IMR-90 (cell line): ENCODE results near the gene FNBP1. TPM values are rescaled to one million over a fixed set of nuclear protein-coding genes. Genes with fewer than 3 reads are reported as not detected.

Source experiments
- ATAC-seq: fragments of 200-7000 bp; cut with Tn5 transposase; 2 replicates; pipeline ENCODE4 v1.9.1; 2020; ENCODE audit warnings: low read depth, mild to moderate bottlenecking, moderate library complexity
- BruUV-seq: library from RNA; stranded (reverse); fragments of 400-500 nt; replicated peaks from 2 replicates; lab custom pipeline; 2021; lab: Mats Ljungman, UMichigan
- CTCF ChIA-PET: fragments of 300-600 bp; formaldehyde crosslinking; extraction: SDS; loops from one replicate; lab custom pipeline; 2021; ENCODE audit warnings: antibody characterized with exemption; lab: Yijun Ruan, JAX
- POLR2A ChIA-PET: fragments of 300-600 bp; sonication (Branson Sonifier 250); formaldehyde crosslinking; loops from one replicate; lab custom pipeline; 2022; ENCODE audit warnings: antibody characterized with exemption; ENCODE audit not compliant: unreplicated experiment; lab: Charles Lee
- DNase-seq: peaks from one replicate; pipeline ENCODE4 v3.0.0; 2013
- H2AFZ ChIP-seq: replicated peaks from 2 replicates; pipeline ENCODE3; 2013; ENCODE audit warnings: low read length, mild to moderate bottlenecking; ENCODE audit not compliant: poor library complexity
- H2AK5ac ChIP-seq: 2 replicates; pipeline ENCODE4 v1.6.1; 2013; ENCODE audit warnings: low read depth, low read length, inconsistent platforms
- H2AK9ac ChIP-seq: replicated peaks from 2 replicates; pipeline ENCODE3; 2013; ENCODE audit warnings: mild to moderate bottlenecking, low read depth, low read length, moderate library complexity; ENCODE audit not compliant: poor library complexity
- H2BK120ac ChIP-seq: 2 replicates; pipeline ENCODE4 v1.6.1; 2013; ENCODE audit warnings: low read depth, low read length, inconsistent platforms
- H2BK15ac ChIP-seq: 3 replicates; pipeline ENCODE4 v1.6.1; 2013; ENCODE audit warnings: low read depth, low read length, inconsistent platforms
- H2BK20ac ChIP-seq: 2 replicates; pipeline ENCODE4 v1.6.1; 2013; ENCODE audit warnings: low read depth, mild to moderate bottlenecking, inconsistent platforms, low read length, moderate library complexity
- H2BK5ac ChIP-seq: 2 replicates; pipeline ENCODE4 v1.6.1; 2013; ENCODE audit warnings: mild to moderate bottlenecking, low read depth, low read length, inconsistent platforms; ENCODE audit not compliant: poor library complexity, severe bottlenecking
- H3K14ac ChIP-seq: replicated peaks from 2 replicates; pipeline ENCODE4 v1.6.1; 2013; ENCODE audit warnings: low read depth, low read length, inconsistent platforms
- H3K18ac ChIP-seq: 2 replicates; pipeline ENCODE4 v1.6.1; 2013; ENCODE audit warnings: low read depth, low read length, control low read depth
- H3K23ac ChIP-seq: 2 replicates; pipeline ENCODE4 v1.6.1; 2013; ENCODE audit warnings: low read depth, low read length, inconsistent platforms
- H3K27ac ChIP-seq: 2 replicates; pipeline ENCODE4 v1.5.1; 2013; ENCODE audit warnings: mild to moderate bottlenecking, control low read depth, low read length; ENCODE audit not compliant: insufficient read depth
- H3K27me3 ChIP-seq: 2 replicates; pipeline ENCODE4 v1.6.1; 2013; ENCODE audit warnings: low read length; ENCODE audit not compliant: control insufficient read depth, insufficient read depth
- H3K36me3 ChIP-seq: 2 replicates; pipeline ENCODE4 v1.6.1; 2013; ENCODE audit warnings: low read length, mixed read lengths; ENCODE audit not compliant: control insufficient read depth, insufficient read depth
- H3K4ac ChIP-seq: 2 replicates; pipeline ENCODE4 v1.6.1; 2013; ENCODE audit warnings: low read depth, low read length, inconsistent platforms
- H3K4me1 ChIP-seq: 2 replicates; pipeline ENCODE4 v1.6.1; 2013; ENCODE audit warnings: low read length, mixed read lengths; ENCODE audit not compliant: control insufficient read depth, insufficient read depth
- H3K4me2 ChIP-seq: 2 replicates; pipeline ENCODE4 v1.6.1; 2013; ENCODE audit warnings: low read depth, mild to moderate bottlenecking, control low read depth, low read length, moderate library complexity
- H3K4me3 ChIP-seq: 2 replicates; pipeline ENCODE4 v1.5.1; 2013; ENCODE audit warnings: low read depth, mild to moderate bottlenecking, control low read depth, low read length, moderate library complexity; ENCODE audit not compliant: insufficient read depth
- H3K56ac ChIP-seq: 2 replicates; pipeline ENCODE4 v1.6.1; 2013; ENCODE audit warnings: low read length, inconsistent platforms; ENCODE audit not compliant: insufficient read depth; ENCODE audit errors: extremely low read depth
- H3K79me1 ChIP-seq, 2 experiments: 2 replicates each; pipeline ENCODE4 v1.6.1; 2013; ENCODE audit warnings: low read length in 2 of 2, inconsistent platforms in 1 of 2, low read depth in 1 of 2
- H3K9ac ChIP-seq: 2 replicates; pipeline ENCODE4 v1.6.1; 2013; ENCODE audit warnings: low read depth, low read length, control low read depth
- H3K9me1 ChIP-seq: 2 replicates; pipeline ENCODE4 v1.6.1; 2013; ENCODE audit warnings: low read length, inconsistent platforms; ENCODE audit not compliant: insufficient read depth
- H3K9me3 ChIP-seq: 2 replicates; pipeline ENCODE4 v1.6.1; 2013; ENCODE audit warnings: low read length; ENCODE audit not compliant: control insufficient read depth, insufficient read depth
- H4K20me1 ChIP-seq: 2 replicates; pipeline ENCODE4 v1.6.1; 2013; ENCODE audit warnings: low read length, inconsistent platforms; ENCODE audit not compliant: insufficient read depth
- H4K5ac ChIP-seq: 2 replicates; pipeline ENCODE4 v1.6.1; 2013; ENCODE audit warnings: mild to moderate bottlenecking, low read depth, low read length, control low read depth
- H4K8ac ChIP-seq, 2 experiments: 2 replicates each; pipeline ENCODE4 v1.6.1; 2013; ENCODE audit warnings: low read depth in 2 of 2, low read length in 2 of 2, control low read depth in 1 of 2, inconsistent platforms in 1 of 2
- H4K91ac ChIP-seq: 2 replicates; pipeline ENCODE4 v1.6.1; 2013; ENCODE audit warnings: low read depth, low read length, inconsistent platforms; ENCODE audit not compliant: insufficient read depth
- RAD21 ChIP-seq: IDR thresholded peaks from 2 replicates; pipeline ENCODE4 v1.6.1; 2012; ENCODE audit warnings: low read length, improper control_type of control experiment
- WGBS, 2 experiments: methylation state at CpG; one replicate each; pipeline versions ENCODE4 v1.1.5 to v1.1.7; 2013; ENCODE audit warnings: missing lambda C conversion rate in 2 of 2; ENCODE audit not compliant: insufficient read length in 1 of 2; ENCODE audit errors: extremely low coverage in 2 of 2; 5-methylcytosine and 5-hydroxymethylcytosine counted together
- dilution Hi-C: fragments of 300-500 bp; cut with HindIII; formaldehyde crosslinking; loops from one replicate; pipeline ENCODE4 v1.14.3; 2018; ENCODE audit warnings: low sequenced_read_pairs; ENCODE audit not compliant: unreplicated experiment
- in situ Hi-C: fragments of 300-500 bp; cut with MboI; formaldehyde crosslinking; loops from 3 replicates; pipeline ENCODE4 v1.14.3; 2019; ENCODE audit warnings: low sequenced_read_pairs, inconsistent platforms, mixed read lengths
- intact Hi-C: fragments of 100-400 bp; cut with micrococcal nuclease; formaldehyde crosslinking; loops from 2 replicates; pipeline ENCODE4 v1.10.0; 2022
- polyA plus RNA-seq, 3 experiments: library from polyadenylated mRNA; depleted of rRNA; stranded (reverse); fragments of >200 nt; gene quantifications; 2 replicates each; pipeline ENCODE4 v1.2.3, GENCODE V29; 2012; ENCODE audit warnings: low replicate concordance in 1 of 3
- total RNA-seq: library from RNA; depleted of rRNA; stranded (reverse); fragments of >200 nt; gene quantifications from 2 replicates; pipeline ENCODE4 v1.2.3, GENCODE V29; 2012
- TF ChIP-seq, protein P1 (sequence below): fragments of 150-350 bp; IDR thresholded peaks from 2 replicates; pipeline ENCODE4 v1.6.1; 2017; ENCODE audit warnings: mild to moderate bottlenecking, antibody characterized with exemption, low read length, low read depth

Gene FNBP1
- total and polyA plus RNA-seq, 2 of the 4 experiments (the other 2 are of a cell fraction) = 10.3 to 15.4 TPM

DNA sequence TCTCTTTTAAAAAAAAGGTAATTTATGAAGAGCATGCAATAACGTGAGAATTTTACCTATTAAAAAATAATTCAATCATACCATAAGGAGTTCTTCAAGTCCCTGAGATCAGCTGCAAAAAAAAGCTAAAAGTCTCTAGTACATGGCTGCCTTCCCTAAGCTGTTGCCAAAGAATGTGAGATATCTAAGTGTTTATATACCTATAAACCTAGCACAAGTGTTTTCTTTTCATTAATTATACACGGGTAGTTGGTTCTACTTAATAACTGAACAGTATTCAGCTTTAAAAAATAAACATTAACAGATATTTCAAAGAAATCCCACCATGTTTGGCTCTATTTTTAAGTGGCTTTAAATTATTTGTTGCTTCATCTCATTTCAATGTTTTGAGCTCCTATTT is 25.9 kb downstream of the FNBP1 start:
- Histone ChIP-seq H3K36me3 (no peaks in the 10 kb centered on the region), H4K91ac (no peak overlapping the region), H2BK15ac (no peak overlapping the region), H3K27ac (no peak overlapping the region), H2BK120ac (no peak overlapping the region), H3K79me1 (peaks cover 12 to 16% of the 10 kb centered on the region in 2 experiments; a peak in 3 of 4 replicates), H2AFZ (no peak overlapping the region), H2AK5ac (no peak overlapping the region), H2AK9ac (no peak overlapping the region), H3K14ac (no peak overlapping the region), H3K4me2 (peak overlapping the region; percentile 23; the same call in 1 of the 2 replicates), H3K9me3 (peaks cover 3% of the 10 kb centered on the region; the same call in 1 of the 2 replicates), H3K4me1 (peaks cover 5% of the 10 kb centered on the region; the same call in 1 of the 2 replicates), H3K27me3 (peaks cover 2% of the 10 kb centered on the region; the same call in 1 of the 2 replicates), H3K23ac (no peak overlapping the region), H3K9me1 (no peaks in the 10 kb centered on the region), H4K20me1 (peaks cover 39% of the 10 kb centered on the region), H2BK5ac (no peak overlapping the region), H2BK20ac (no peak overlapping the region), H3K9ac (no peak overlapping the region), H3K18ac (no peak overlapping the region), H3K56ac (no peak overlapping the region), H3K4ac (no peak overlapping the region), H4K8ac (no peak overlapping the region), H4K5ac (no peak overlapping the region), H3K4me3 (no peak overlapping the region)
- dilution Hi-C loops = no loop called here
- no TSS peak for BruUV-seq
- in situ Hi-C loops = no loop called here
- no peak for TF ChIP-seq RAD21
- TF ChIP-seq, protein P1, sequence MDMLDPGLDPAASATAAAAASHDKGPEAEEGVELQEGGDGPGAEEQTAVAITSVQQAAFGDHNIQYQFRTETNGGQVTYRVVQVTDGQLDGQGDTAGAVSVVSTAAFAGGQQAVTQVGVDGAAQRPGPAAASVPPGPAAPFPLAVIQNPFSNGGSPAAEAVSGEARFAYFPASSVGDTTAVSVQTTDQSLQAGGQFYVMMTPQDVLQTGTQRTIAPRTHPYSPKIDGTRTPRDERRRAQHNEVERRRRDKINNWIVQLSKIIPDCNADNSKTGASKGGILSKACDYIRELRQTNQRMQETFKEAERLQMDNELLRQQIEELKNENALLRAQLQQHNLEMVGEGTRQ = no peak
- peak; percentile 27 for DNase-seq
- ATAC-seq = peak; percentile 49
- CTCF ChIA-PET = interaction anchor here (1.1 kb wide), 1 partner anchor 107 kb away, joined by 3 read pairs; no protein-coding TSS in a partner anchor
- POLR2A ChIA-PET = interaction anchor here (0.5 to 0.6 kb wide), 2 partner anchors 23 to 26 kb away, joined by 8 to 10 read pairs; partner anchors contain the start of gene FNBP1
- no CpG with 5 or more reads among the region's 2 CpGs for WGBS, 2 experiments
- intact Hi-C loops = no loop called here
